Brain pericyte (primary cell): ENCODE data around the gene DACH1.

Experiments used
- DNase-seq: peaks from one replicate; pipeline ENCODE4 v3.0.0-alpha.2; 2012; ENCODE audit warnings: low read depth, low spot score

The DACH1 gene

DNA sequence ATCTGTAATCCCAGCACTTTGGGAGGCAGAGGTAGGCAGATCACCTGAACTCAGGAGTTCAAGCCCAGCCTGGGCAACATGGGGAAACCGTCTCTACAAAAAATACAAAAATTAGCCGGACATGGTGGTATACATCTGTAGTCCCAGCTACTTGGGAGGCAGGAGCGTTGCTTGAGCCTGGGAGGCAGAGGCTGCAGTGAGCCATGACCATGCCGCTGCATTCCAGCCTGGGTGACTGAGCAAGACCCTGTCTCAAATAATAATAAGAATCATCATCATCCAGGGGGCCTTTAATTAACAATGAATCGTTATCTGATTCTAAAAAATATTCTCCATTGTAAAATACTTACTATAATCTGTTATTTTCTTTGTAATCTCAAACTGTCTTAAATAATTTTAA lies 283.4 kb downstream of the DACH1 start:
- DNase-seq, result no peak

DNA sequence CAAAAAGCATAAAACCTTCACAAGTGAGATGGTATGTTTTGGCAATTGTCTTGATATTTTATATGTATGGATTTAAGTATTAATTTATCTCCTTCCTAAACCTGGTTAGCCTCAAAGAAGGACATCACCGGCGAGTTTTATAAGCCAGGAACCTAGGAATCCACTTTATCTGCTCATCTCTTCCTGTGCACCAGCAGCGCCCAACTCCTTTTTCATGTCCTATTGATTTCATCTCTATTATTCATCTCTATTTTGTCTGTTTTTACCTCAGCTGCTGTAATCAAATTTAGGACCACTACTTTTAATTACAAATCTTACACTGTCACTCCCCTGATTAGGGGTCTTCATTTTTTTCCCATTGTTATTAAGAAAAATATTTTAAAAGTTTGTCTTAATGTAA lies 286.4 kb downstream of the DACH1 start:
- no peak for DNase-seq

DNA sequence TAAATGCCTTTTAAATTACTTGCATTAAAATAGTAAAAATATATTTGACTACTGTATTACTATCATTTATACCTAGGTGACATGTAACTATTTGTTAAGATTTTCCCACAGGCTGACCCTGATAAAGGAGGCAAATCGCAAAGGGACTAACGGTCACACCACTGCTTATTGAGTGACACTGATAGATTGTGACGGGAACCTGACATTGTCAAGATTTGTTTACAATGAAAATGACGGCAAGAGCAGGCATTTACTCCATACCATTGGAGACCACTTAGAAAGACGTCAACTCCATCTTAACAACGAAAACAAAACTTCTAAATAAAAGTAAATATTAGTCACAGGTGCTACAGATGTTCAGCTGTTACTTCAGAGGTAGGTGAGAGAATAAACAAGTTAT lies 289.0 kb downstream of the DACH1 start:
- no peak for DNase-seq

DNA sequence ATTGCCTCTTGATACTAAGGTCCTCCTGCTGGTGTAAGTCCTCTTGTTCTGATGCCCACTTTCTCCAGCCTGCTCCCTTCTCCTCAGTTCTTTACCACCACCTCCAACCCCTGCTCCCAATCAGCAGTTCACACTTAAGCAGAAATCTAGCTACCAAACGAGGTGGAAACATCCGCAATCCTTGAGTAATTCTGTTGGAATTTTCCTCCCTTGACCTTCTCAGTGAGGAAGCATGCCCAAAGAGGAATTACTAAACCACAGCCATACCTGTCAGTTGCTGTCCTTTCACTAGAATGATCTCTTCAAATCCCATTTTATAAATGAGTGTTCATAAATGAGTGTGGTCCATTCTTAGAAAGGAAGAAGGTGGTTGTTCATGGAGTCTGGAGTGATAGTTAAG lies 289.9 kb downstream of the DACH1 start:
- no peak for DNase-seq

DNA sequence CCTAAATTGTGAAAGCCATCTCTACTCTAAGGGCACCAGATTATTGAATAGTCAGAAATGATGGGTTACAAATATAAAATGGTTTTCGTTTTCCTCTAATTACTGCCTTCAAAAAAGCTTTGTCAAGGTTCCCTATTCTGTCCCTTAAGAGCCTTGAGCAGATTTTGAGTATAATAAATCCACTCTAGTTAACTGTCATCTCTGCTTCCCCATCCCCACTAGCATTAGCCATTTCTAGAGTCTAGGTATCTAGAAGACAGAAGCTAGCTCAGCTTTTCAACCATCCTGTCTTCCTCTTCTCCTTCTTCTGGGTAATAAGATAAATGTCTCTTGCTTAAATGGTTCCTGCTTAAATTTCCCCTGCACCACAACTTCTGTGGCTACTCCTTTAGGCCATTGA lies 290.4 kb downstream of the DACH1 start:
- no peak for DNase-seq

DNA sequence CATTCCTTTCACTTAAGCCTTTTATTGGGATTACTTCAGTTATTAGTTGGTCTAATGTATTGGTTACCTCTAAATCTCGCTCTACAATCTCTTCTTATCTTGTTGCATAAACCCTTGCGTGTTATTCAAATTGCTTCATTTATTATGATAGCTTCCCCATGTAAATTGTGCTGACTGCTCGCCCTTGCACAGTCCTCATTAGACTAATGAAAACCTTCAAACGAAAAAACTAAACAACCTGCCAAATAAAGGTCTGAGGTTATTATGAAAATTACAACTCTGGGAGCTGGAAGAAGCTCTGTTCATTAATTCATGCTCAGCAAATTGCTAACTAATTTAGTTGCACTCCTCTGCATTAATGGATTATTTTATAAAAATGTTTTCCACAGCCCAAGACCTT lies 320.1 kb downstream of the DACH1 start:
- DNase-seq, result no peak

DNA sequence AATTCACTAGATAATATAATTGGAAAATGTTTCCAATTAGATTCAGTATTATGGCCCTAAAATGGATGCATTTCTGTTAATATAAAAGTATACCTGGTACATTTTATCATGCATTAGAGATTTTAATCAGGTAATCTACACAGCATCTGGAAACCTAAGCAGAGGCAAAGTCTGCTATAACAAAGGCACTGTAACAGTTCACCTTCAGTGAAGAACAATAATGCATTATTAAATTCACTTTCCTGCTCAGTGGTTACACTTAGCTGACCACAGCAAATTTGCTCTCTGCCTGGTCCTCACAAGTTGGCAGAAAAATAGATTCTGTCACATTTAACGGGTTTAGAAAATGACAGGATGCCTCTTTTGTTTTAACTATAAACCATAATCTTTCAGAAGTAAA lies 326.9 kb downstream of the DACH1 start:
- no peak for DNase-seq

DNA sequence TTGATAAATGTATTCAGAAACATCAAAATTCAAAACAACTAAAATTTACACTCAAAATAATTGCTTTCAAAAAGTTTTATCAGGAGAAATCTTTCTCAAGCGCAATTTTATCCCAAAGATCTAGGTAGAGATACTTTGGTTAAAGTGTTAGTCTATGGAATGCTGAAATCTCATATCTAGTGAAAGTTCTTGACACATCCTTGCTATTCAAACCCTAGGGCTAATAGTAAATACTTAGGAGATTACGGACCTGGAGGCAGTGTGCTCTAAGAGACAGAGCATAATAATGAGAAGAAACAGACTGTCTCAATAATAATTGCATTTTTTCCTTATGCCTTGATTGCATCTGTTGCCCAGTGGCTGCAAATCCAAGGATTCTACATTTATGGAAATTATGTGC lies 330.8 kb downstream of the DACH1 start:
- DNase-seq, result no peak

DNA sequence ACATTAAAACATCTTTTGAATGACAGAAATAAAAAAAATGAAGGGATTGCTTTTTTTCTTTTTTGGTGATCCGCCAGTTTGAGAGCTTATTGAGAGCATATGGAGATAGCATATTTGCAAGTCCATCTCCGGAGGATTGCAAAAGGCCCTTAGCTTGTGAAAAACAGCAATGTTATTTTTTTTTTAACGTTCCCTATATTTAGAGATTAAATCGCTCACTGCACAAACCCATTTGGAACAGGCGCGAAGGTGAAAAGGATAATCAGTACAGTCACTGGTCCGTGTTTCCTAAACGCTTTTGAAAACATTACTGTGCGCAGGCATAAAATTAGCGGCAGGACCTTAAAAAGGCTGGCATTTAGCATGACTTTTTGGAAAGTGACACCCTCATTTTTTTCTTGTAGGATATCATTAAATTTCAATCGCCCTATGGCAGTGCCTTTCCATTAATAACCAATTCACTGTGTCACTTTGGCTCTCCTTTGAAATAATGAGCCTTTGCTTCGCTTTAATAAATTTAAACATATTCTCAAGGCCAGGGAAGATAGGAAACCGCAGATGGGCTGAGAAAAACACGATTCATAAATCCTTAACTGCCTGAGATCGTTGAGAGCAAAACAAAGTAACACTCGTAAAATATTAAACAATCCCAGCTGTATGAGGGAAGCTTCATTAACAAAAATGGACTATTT lies 342.2 kb downstream of the DACH1 start:
- DNase-seq, result no peak

DNA sequence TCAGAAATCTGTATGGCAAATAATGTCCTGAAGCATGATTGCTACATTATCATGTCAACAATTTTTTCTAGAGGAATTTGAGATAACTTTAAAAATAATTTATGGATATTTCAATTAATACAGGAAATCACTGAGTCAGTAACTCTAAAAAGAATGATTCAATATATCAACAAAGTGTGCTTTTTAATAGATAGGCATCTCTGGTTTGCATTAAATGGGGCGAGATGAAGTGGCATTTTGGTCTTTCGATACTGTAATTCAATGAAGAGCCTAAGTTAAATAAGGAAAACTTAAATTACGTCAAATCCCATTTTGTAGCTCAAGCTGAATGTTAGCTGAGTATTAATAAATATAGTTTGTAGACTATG lies 342.8 kb downstream of the DACH1 start:
- no peak for DNase-seq

DNA sequence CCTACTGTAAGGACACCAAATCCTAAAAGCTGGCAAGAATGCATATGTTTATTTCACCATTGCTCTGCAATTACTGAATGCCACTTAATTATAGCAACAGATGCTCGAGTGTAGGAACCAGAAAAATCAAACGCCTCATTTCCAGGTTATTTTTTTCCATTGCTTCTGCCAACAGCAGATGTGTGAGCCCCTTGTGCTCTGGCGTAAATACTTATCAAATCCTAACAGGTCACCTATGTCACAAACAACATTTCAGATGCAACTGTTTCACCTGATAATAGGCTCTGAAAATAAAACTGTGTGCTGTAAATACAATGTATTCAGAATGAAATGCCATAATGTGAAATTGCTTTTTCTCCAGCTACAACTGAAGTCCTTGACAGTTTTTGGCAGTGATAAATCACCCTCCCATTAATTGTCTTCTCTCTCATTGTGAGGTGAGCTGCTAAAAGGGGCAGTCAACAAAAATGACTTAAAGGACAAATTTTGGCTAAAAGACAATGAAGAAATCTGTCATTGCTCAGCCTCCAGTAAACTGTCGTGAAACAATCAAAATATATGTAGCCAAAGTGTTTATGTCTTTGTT lies 344.0 kb downstream of the DACH1 start:
- DNase-seq, result no peak

DNA sequence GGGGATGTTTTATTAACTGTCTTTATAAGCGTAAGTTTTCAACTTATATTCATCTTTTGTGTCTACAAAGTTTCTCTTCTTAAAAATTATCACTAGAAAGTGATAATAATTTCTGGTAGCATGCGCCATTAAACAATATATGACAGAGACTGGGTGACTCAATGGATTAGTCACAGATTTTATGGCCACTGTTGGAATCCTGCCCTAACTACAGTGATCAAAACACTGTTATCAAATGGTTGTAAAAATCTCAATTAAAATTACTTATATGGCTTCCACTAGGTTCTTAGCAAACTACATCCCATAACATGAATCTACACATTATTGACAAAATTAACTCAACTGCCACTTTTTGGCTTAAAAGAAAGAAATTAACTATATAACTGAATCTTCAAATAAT lies 350.0 kb downstream of the DACH1 start:
- no peak for DNase-seq

DNA sequence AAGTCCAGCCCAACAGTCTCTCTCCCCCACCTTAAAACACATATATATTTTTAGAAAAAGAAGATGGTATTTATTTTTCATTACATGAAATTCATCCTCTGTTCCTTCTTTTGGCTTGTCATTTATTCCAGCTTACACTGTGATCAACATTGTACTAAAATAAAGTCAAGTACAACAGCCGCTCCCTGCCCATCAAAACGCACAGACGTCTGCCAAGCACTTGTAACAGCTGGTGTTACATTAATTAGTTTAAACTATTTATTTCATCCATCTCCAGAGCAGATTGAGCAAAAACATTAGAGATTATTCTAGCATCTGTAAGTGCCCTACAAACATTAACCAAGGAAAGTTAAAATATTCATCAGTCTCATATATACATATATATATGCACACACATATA lies 350.5 kb downstream of the DACH1 start:
- DNase-seq, result no peak

DNA sequence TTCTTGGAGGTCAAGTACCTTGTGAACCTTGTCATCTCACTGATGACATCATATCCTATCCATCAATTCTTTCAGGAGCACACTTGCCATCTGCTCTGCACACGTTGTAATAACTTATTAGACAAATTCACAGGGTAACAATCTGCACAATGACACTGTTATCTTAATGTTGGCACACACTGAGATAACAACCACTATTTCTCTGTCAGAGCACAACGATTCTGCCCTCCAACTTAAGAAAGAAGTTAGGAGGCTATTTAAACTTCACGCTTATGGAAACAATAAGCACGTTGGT lies 351.3 kb downstream of the DACH1 start:
- DNase-seq, result no peak

DNA sequence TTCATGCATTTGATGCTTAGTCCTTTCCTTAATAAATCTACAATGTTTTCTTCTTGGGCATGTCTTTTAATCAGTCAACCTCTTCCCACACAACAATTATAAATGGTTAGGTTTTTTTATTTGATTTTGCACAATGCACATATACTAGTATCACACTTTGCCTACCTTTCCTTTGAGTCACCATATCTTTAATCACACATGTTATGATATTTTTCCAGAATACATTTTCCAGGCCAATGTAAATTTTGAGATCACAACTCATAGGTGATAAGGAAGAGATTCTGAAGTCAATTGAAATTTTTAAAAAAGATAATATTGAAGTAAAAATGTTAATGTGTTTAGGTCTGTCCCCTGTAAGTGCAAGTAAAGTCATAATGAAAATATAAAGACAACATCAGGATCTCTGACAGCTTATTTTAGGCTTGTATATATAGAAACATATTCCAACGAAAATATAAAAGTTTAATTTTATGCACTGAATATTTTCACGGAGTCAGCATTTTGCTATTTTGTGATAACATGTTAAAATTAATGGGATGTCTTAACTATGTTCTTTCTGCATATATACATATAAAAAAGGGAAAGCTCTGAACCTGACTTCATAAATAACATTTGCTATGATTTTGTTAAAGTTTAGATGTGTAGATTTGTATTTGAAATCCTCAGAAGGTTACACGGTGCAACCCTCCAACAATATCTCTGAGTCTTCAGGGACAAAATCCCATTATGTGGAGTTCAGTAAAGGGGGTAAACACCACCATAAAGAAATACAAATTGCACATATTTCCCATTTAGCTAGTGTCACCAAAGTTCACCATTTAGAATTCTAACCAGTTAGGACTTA lies 351.9 kb downstream of the DACH1 start:
- no peak for DNase-seq

DNA sequence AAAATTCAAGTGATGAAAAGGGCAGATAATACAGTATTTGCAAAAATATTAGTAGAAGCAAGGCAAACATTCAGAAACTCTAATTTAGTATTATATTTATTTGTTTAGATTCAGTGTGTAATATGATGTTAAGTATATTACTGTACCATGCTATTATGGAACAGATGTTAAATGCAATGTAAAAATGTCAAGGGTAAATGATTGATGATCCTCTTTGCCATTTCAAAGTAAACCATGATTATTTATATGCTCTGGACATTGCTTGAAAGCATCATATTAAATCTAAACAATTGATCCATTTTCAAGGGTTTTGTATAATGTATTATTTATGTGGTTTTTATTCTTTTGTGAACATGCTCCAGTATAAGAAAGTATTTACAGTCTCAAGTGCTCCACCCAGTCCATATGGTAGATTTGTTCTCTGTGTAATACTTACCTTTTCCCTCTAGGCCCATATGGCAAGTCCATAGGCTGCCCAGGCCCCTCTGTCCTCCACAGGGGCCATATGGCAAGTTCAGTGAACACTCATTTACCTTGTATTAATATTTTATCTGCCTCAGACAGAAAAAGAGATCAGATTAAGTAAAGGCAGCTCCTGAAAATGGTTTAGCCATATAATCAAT lies 353.5 kb downstream of the DACH1 start:
- DNase-seq, result no peak

DNA sequence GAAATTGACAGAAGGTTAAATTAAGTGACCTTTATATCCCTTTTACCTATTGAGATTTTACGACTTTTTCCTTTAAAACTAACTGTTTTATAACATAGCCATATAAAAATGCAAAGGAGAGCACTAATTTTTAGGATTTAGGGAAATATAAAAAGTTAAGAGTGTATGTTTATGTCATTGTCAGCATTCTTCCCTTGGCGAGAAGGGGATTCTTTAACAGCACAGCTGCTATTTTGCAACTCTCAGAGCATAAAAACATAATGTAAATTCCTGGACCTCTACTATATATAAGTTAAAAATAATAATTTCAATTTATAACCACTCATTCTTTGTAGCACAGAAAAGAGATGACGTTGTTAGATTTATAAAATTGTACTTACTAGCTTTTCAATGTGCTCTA lies 363.2 kb downstream of the DACH1 start:
- no peak for DNase-seq

DNA sequence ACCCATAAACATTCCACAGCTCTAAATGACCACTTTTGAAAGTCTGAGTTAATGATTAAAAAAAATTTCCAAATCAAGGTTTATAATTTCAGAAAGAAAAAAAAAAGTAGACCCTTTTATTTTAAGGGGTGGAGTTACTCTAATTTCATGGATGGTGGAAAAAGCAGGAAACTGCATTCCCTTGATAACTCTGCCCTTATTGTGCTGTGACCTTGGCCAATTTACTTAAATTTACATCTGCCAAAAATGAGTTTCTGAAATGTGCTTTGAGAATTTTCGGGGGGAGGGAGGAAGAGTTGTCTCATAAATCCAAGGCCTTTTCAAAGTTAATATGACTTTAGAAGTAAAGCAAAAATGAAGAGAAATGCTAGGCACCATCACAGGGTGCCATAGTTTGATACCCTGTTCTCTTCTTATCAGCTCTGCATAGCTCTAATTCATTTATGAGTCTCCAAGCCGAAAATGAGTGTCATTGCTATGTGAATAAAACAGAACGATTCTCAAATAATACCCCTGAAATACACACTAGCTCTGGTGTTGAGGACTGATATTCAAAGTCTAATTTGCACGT lies 367.0 kb downstream of the DACH1 start:
- no peak for DNase-seq

DNA sequence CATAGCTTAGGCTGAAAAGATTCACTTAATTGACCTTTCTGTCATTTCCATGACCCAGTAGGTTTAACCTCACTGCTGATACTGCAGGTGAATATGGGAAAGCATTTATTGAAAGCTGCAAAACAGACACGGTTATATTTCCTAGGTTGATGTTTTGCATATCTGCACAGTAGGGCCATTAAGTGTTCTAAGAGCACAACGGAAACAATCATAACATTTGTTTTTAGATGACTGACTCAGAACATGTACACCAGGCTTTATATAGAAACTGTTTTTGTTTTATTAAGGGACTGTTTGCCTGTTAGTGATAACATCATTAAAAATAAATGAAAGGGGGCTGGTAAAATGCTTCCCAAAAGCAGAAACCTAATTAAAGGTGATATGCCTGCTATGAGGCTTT lies 367.8 kb downstream of the DACH1 start:
- DNase-seq, result no peak

DNA sequence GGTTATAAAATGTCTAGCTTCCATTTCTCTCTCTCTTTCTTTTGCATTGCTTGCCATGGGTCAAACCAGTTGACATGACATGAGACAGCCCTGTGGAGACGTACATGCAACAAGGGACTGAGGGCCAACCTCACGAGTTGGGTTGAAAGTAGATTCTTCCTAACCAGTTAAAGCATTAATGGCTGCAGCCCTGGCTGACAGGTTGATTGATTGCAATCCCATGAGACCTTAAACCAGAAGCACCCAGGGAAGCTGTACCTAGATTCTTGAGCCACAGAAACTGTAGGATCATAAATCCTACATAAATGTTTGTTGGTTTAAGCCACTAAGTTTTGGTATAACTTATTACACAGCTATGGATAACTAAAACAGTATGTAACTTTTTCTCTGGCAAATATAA lies 373.8 kb downstream of the DACH1 start:
- DNase-seq, result no peak

DNA sequence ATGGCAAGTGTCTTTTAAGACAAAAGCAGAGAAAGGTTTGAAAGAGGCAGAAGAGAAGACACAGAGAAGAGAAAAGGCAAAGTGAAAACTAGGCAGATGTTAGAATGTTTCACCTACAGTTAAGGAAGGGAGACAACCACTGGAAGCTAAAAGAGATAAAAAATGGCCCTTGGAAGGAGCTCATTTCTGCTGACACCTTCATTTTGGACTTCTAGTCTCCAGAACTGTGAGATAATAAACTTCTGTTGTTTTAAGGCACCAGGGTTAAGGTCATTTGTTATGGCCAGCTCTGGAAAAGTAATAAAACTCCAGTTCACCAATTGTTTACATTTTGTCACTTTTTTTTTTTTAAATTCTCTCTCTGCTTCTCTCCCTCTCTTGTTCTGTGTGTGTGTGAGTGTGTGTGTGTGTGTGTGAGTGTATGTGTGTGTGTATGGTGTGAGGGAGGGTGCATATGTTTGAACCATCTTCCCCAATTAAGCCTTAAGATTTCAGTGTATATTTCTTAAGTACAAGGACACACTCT lies 374.6 kb downstream of the DACH1 start:
- no peak for DNase-seq

DNA sequence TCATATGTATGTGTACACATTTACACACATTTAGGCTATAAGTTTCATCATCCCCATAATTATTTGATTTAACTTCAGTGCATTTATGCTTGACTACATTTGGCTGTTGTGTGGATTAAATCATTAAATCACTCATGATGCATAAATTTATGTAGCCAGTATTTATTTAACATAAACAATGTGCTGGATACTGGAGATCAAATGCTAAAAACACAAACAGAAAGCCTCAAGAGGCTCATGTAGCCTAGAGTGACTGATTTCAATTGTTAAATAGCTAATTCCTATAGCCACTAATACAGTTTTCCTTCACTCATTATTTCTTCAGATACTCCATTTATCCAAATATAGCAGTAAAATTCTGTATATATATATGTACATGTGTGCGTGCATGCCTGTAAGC lies 376.0 kb downstream of the DACH1 start:
- DNase-seq, result no peak
